ENCODE results near the gene CKS1B. TPM values are rescaled to one million over a fixed set of nuclear protein-coding genes. Genes with fewer than 3 reads are reported as not detected.

Gene CKS1B
- total RNA-seq, 2 donors from 2014 or later = 145 to 229 TPM

DNA sequence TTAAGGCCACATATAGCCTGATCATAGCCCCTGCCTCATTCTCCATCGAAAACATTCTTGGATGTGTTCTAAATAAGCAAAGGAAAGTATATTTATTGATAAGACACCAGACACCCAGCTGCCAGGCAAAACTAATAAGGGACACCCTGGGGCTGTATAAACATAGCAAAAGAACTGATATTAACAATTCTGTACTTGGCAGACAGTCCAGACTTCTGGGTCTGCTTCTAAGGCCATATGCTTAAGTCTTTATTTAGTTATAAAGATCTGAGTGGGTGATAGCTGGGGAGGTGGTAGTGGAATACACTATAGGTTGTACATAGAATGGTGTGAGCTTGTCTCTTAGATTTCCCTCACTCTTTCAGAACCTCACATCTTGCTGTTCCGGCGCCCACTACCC lies 3.9 kb downstream of the CKS1B start:
- H3K27ac ChIP-seq (ENCODE audit: low read depth, low read length) = no peak overlapping the region

DNA sequence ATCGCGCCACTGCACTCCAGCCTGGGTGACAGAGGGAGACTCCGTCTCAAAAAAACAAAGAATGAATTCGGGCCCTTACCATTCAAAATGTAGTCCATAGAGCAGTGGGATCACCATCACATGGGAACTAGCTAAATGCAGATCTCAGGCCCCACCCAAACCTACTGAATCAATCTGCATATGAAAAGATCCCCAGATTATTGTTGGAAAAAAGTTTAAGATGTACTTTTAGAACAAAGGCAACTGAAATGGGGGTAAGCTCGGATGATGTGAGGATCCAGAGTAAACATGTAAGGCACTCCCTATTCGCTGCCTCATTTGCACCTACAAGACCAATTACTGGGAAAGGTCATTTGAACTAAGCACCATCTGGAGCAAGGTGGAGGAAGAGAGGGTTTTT lies 7.9 kb downstream of the CKS1B start:
- peaks cover 6% of the 10 kb centered on the region for H3K4me1 Mint-ChIP-seq
- H3K4me1 ChIP-seq (ENCODE audit: control insufficient read depth, insufficient read depth, low read length) = peaks cover 2% of the 10 kb centered on the region
- H3K4me3 Mint-ChIP-seq = no peak overlapping the region
- no peaks in the 10 kb centered on the region for H3K9me3 ChIP-seq (ENCODE audit: control insufficient read depth, low read length)
- peaks cover 43% of the 10 kb centered on the region for H3K36me3 ChIP-seq (ENCODE audit: control insufficient read depth, insufficient read depth, low read length)
- peak overlapping the region; percentile 94 for H3K4me3 ChIP-seq (ENCODE audit: low read length)
- no peak for DNase-seq
- no peak overlapping the region for H3K27ac Mint-ChIP-seq
- H3K36me3 Mint-ChIP-seq (ENCODE audit: low read depth) = peaks cover 41% of the 10 kb centered on the region
- H3K27me3 ChIP-seq (ENCODE audit: control insufficient read depth, insufficient read depth, low read length, poor library complexity, severe bottlenecking) = no peaks in the 10 kb centered on the region
- peak overlapping the region; percentile 1 for H3K27ac ChIP-seq (ENCODE audit: low read depth, low read length)
- H3K9me3 Mint-ChIP-seq = no peaks in the 10 kb centered on the region
- no peaks in the 10 kb centered on the region for H3K27me3 Mint-ChIP-seq (ENCODE audit: insufficient read depth)
- TF ChIP-seq, protein P1, sequence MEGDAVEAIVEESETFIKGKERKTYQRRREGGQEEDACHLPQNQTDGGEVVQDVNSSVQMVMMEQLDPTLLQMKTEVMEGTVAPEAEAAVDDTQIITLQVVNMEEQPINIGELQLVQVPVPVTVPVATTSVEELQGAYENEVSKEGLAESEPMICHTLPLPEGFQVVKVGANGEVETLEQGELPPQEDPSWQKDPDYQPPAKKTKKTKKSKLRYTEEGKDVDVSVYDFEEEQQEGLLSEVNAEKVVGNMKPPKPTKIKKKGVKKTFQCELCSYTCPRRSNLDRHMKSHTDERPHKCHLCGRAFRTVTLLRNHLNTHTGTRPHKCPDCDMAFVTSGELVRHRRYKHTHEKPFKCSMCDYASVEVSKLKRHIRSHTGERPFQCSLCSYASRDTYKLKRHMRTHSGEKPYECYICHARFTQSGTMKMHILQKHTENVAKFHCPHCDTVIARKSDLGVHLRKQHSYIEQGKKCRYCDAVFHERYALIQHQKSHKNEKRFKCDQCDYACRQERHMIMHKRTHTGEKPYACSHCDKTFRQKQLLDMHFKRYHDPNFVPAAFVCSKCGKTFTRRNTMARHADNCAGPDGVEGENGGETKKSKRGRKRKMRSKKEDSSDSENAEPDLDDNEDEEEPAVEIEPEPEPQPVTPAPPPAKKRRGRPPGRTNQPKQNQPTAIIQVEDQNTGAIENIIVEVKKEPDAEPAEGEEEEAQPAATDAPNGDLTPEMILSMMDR (conservative IDR thresholded peaks at IDR 0.05) = no peak
- H3K9ac ChIP-seq (ENCODE audit: extremely low read depth, low read length, poor library complexity, severe bottlenecking) = peak overlapping the region; percentile 28
- 41 to 58% methylated on average over 4 to 6 of the region's 6 CpGs for WGBS, 2 experiments (ENCODE audit: insufficient coverage in 1 of 2, insufficient read length in 1 of 2)

More for the DNA sequence above, 3.9 kb downstream of the CKS1B start:
- H3K27ac Mint-ChIP-seq = no peak overlapping the region
- H3K36me3 ChIP-seq (ENCODE audit: control insufficient read depth, insufficient read depth, low read length) = peaks cover 32% of the 10 kb centered on the region
- H3K4me1 ChIP-seq (ENCODE audit: control insufficient read depth, insufficient read depth, low read length) = peaks cover 3% of the 10 kb centered on the region
- H3K27me3 Mint-ChIP-seq (ENCODE audit: insufficient read depth) = no peaks in the 10 kb centered on the region
- WGBS, 2 experiments (ENCODE audit: insufficient coverage in 1 of 2, insufficient read length in 1 of 2) = no CpG with 5 or more reads among the region's 3 CpGs
- peaks cover 32% of the 10 kb centered on the region for H3K36me3 Mint-ChIP-seq (ENCODE audit: low read depth)
- no peaks in the 10 kb centered on the region for H3K9me3 ChIP-seq (ENCODE audit: control insufficient read depth, low read length)
- no peak overlapping the region for H3K4me3 ChIP-seq (ENCODE audit: low read length)
- TF ChIP-seq, protein P1 (conservative IDR thresholded peaks at IDR 0.05) = no peak
- no peak overlapping the region for H3K9ac ChIP-seq (ENCODE audit: extremely low read depth, low read length, poor library complexity, severe bottlenecking)
- no peaks in the 10 kb centered on the region for H3K27me3 ChIP-seq (ENCODE audit: control insufficient read depth, insufficient read depth, low read length, poor library complexity, severe bottlenecking)
- DNase-seq = no peak
- peaks cover 3% of the 10 kb centered on the region for H3K4me1 Mint-ChIP-seq
- H3K4me3 Mint-ChIP-seq = no peak overlapping the region
- no peaks in the 10 kb centered on the region for H3K9me3 Mint-ChIP-seq

DNA sequence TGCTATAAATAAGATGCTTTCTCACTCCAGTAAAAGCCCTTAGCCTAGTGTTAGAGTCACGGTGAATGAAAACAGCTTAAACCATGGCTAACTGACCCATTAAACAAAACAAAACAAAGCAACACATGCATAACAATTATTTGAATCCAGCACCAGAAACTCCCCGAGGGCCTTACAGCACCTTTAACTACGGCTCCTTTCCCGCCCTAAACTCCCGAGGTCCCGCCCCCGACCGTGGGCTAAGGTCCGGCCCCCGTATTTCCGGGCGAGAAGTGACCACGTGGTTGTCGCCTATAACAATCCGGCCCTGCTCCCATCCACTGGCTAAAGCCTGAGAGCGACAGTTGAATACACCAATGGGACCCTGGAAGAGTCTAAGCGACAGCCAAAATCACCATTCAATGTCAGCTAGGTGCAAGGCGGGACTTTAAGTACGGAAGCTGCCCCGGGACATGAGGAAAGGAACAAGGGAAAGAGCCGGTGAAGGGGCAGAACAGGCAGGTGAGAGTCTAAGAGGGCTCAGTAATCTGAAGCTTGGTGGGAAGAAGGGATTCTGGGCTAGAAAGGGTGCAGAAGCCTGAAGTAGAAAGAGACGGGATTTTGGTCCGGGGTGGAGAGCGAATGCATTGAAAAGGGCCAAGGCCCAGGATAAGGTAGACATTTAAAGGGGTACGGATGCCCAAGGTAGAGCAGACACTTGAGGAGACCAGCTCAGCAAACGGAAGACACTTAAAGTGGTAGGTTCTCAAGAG lies 8.6 kb downstream of the CKS1B start, which contains the start of gene FLAD1:
Gene FLAD1, plus strand, starts transcription at position 448 of the 752 bp plus-strand sequence. CDS start 351 bp downstream, outside the sequence.
- TF ChIP-seq, protein P1 (conservative IDR thresholded peaks at IDR 0.05) = no peak
- no peaks in the 10 kb centered on the region for H3K9me3 Mint-ChIP-seq
- Histone ChIP-seq H3K27me3 (ENCODE audit: control insufficient read depth, insufficient read depth, low read length, poor library complexity, severe bottlenecking) (no peaks in the 10 kb centered on the region), H3K4me3 (ENCODE audit: low read length) (peak within 1 kb of the TSS; percentile 94), H3K36me3 (ENCODE audit: control insufficient read depth, insufficient read depth, low read length) (peaks cover 43% of the 10 kb centered on the region), H3K9ac (ENCODE audit: extremely low read depth, low read length, poor library complexity, severe bottlenecking) (peak within 1 kb of the TSS; percentile 80), H3K27ac (ENCODE audit: low read depth, low read length) (peak within 1 kb of the TSS; percentile 50), H3K4me1 (ENCODE audit: control insufficient read depth, insufficient read depth, low read length) (no peaks in the 10 kb centered on the region), H3K9me3 (ENCODE audit: control insufficient read depth, low read length) (no peaks in the 10 kb centered on the region)
- H3K4me1 Mint-ChIP-seq = peaks cover 4% of the 10 kb centered on the region
- H3K27me3 Mint-ChIP-seq (ENCODE audit: insufficient read depth) = no peaks in the 10 kb centered on the region
- no peak within 1 kb of the TSS for H3K27ac Mint-ChIP-seq
- no peak within 1 kb of the TSS for H3K4me3 Mint-ChIP-seq
- peaks cover 45% of the 10 kb centered on the region for H3K36me3 Mint-ChIP-seq (ENCODE audit: low read depth)
- WGBS, 2 experiments (ENCODE audit: insufficient coverage in 1 of 2, insufficient read length in 1 of 2) = 0 to 3% methylated on average over 13 to 26 of the region's 26 CpGs
- DNase-seq = peak; percentile 99

All from endodermal cell (in vitro differentiated cells).